ENCODE results near the gene RTRAF. TPM values are rescaled to one million over a fixed set of nuclear protein-coding genes. Genes with fewer than 3 reads are reported as not detected.

Gene RTRAF
- total RNA-seq, 1 donor from 2014 or later: 183 TPM

DNA sequence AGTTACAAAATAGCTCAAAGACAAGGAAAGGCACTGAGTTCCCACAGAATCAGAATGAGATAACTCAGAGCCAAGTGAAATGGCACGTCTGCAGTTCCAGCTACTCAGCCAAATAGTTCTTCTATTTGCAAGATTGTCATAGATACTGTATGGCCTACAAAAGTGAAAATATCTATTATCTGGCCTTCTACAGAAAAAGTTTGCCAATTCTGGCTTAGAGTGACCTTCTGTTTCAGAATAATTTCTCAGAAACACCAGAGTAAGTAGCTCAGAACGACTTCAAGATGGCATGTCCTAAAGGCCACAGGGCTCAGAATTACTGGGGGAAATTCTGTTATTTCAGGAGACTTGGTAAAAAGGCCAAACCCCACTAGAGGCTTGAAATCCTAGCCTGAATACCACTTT, 10.7 kb upstream of the RTRAF start:
- no peaks in the 10 kb centered on the region for H3K9me3 Mint-ChIP-seq
- no peak for DNase-seq (ENCODE audit: low spot score in 2 of 2, unreplicated experiment in 2 of 2)
- H3K27me3 Mint-ChIP-seq (ENCODE audit: low read depth): peaks cover 36% of the 10 kb centered on the region
- no peak overlapping the region for H3K27ac Mint-ChIP-seq
- TF ChIP-seq, protein P1, sequence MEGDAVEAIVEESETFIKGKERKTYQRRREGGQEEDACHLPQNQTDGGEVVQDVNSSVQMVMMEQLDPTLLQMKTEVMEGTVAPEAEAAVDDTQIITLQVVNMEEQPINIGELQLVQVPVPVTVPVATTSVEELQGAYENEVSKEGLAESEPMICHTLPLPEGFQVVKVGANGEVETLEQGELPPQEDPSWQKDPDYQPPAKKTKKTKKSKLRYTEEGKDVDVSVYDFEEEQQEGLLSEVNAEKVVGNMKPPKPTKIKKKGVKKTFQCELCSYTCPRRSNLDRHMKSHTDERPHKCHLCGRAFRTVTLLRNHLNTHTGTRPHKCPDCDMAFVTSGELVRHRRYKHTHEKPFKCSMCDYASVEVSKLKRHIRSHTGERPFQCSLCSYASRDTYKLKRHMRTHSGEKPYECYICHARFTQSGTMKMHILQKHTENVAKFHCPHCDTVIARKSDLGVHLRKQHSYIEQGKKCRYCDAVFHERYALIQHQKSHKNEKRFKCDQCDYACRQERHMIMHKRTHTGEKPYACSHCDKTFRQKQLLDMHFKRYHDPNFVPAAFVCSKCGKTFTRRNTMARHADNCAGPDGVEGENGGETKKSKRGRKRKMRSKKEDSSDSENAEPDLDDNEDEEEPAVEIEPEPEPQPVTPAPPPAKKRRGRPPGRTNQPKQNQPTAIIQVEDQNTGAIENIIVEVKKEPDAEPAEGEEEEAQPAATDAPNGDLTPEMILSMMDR (IDR thresholded peaks at IDR 0.05; ENCODE audit: unreplicated experiment): no peak
- peaks cover 6% of the 10 kb centered on the region for H3K4me1 Mint-ChIP-seq
- no peak overlapping the region for H3K4me3 Mint-ChIP-seq
- H3K36me3 Mint-ChIP-seq: no peaks in the 10 kb centered on the region

DNA sequence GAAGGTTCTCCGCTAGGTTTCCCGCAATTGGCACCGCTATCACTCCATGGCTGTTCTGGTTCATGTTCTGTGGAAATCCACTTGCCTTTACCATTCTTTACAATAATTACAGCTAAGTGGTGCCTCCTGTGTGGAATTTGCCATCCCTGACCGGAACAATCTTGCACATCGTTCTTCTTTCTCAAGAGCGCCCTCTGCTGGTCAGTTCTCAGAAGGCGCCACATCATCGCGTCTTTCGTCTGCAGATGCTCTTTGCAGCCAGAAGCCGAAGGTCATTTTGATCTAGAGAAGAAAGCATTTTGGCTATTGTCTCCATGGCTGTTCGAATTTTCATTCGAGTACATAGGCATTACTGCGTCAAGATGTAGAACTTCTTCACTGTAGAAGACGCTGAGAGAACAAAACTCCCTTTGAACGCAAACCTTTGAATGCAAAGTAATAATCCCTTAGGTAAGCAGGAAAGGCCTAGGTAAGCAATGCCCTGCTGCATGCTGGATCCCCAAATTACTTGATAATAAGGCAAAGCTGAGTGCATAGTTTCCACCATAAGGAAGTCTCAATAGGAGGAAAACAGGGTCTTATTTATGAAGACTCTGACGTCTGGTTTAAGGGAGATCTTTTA, 10.1 kb upstream of the RTRAF start:
- DNase-seq (ENCODE audit: low spot score in 2 of 2, unreplicated experiment in 2 of 2): peak; percentile 65 to 88

DNA sequence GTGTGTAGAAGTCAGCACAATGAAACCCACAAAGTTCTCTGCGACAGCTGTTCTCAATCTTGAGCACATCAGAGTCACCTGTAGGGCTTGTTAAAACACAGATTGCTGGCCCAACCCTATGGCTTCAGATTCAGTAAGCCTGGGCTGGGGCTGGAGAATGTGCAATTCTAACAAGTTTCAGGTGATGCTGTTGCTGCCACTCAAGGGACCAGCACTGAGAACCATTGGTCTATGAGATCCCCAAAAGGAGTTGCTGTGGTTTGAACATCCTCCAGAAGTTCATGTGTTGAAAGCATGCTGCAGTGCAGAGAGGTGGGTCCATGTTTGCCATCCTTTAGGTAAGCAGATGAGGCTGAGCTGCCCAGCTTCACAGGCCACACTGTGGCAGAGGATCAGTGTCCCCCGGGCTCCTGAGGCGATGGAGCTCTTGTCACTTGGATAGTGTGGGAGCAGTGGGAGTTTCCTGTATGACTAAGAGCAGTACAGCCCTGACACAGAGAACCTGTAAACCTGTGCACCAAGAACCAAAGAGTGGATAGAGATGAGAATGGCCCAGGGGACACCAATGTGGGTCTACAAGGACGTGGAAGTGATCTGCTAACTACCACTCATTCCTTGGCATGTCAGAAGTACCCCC, 8.0 kb upstream of the RTRAF start:
- peaks cover 47% of the 10 kb centered on the region for H3K27me3 Mint-ChIP-seq (ENCODE audit: low read depth)
- TF ChIP-seq, protein P1 (IDR thresholded peaks at IDR 0.05; ENCODE audit: unreplicated experiment): no peak
- no peak overlapping the region for H3K27ac Mint-ChIP-seq
- no peak for DNase-seq (ENCODE audit: low spot score in 2 of 2, unreplicated experiment in 2 of 2)
- H3K4me1 Mint-ChIP-seq: peaks cover 5% of the 10 kb centered on the region
- H3K36me3 Mint-ChIP-seq: no peaks in the 10 kb centered on the region
- H3K9me3 Mint-ChIP-seq: no peaks in the 10 kb centered on the region
- no peak overlapping the region for H3K4me3 Mint-ChIP-seq

More for the DNA sequence above, 10.1 kb upstream of the RTRAF start:
- no peaks in the 10 kb centered on the region for H3K9me3 Mint-ChIP-seq
- H3K4me3 Mint-ChIP-seq: no peak overlapping the region
- peaks cover 36% of the 10 kb centered on the region for H3K27me3 Mint-ChIP-seq (ENCODE audit: low read depth)
- no peak overlapping the region for H3K27ac Mint-ChIP-seq
- peaks cover 6% of the 10 kb centered on the region for H3K4me1 Mint-ChIP-seq
- TF ChIP-seq, protein P1 (IDR thresholded peaks at IDR 0.05; ENCODE audit: unreplicated experiment): peak; percentile 98
- no peaks in the 10 kb centered on the region for H3K36me3 Mint-ChIP-seq

DNA sequence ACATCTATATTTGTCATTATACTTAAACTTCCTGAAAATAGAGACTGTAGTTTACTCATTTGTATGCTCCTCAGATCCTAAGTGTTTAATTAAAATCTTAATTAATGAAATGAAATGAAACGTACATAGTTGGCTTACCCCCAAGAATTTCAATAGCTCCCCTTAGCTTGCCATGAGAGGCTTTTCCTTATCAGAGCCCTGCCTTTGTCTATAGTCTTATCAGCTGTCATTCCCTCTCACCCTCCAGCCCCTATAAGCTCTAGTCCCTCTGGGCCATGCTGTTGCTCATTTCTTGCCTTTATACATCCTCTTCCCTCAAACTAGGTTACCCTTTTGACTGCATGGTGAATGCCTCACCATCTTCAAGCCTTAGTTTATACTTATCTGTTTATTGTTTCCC, 1.1 kb upstream of the RTRAF start:
- H3K9me3 Mint-ChIP-seq: no peaks in the 10 kb centered on the region
- H3K4me3 Mint-ChIP-seq: peak overlapping the region; percentile 89
- TF ChIP-seq, protein P1 (IDR thresholded peaks at IDR 0.05; ENCODE audit: unreplicated experiment): no peak
- H3K36me3 Mint-ChIP-seq: peaks cover 10% of the 10 kb centered on the region
- DNase-seq (ENCODE audit: low spot score in 2 of 2, unreplicated experiment in 2 of 2): no peak
- H3K4me1 Mint-ChIP-seq: peaks cover 19% of the 10 kb centered on the region
- H3K27ac Mint-ChIP-seq: peak overlapping the region; percentile 95
- peaks cover 15% of the 10 kb centered on the region for H3K27me3 Mint-ChIP-seq (ENCODE audit: low read depth)

DNA sequence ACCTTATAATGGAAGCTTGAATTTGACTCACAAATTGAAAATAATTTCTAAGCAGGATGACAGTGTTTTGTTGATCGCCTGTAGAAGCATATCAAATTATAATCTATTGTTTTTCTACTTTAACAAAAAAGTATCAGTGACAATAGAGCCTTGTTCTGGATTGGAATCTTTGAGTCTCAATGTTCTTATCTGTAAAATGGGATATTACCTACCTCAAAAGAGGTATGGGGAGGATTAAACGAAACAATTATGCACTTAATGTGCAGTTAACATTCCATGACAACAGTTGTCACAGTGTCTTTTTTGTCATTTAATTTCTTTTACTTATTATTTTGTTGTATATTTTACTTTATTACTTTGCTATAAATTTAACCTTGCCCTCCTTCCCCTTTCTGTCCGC, 1.1 kb downstream of the RTRAF start:
- H3K27ac Mint-ChIP-seq: peak overlapping the region; percentile 95
- DNase-seq (ENCODE audit: low spot score in 2 of 2, unreplicated experiment in 2 of 2): no peak
- H3K4me1 Mint-ChIP-seq: peaks cover 19% of the 10 kb centered on the region
- H3K27me3 Mint-ChIP-seq (ENCODE audit: low read depth): peaks cover 2% of the 10 kb centered on the region
- TF ChIP-seq, protein P1 (IDR thresholded peaks at IDR 0.05; ENCODE audit: unreplicated experiment): no peak
- no peaks in the 10 kb centered on the region for H3K9me3 Mint-ChIP-seq
- peaks cover 13% of the 10 kb centered on the region for H3K36me3 Mint-ChIP-seq
- peak overlapping the region; percentile 89 for H3K4me3 Mint-ChIP-seq

All from mesothelial cell of epicardium (in vitro differentiated cells).